ENCODE measurements around the gene KDM4E. TPM values are rescaled to one million over a fixed set of nuclear protein-coding genes. Genes with fewer than 3 reads are reported as not detected.

Gene KDM4E
- total and polyA plus RNA-seq, 10 of the 15 experiments (the other 5 are each of a cell fraction or from before 2014, with no cell fraction given): not detected

GRCh38 chr11:95042906-95043305 is 17.8 kb downstream of the KDM4E start:
- no peak overlapping the region for H3K27ac ChIP-seq (ENCODE audit: control insufficient read depth, insufficient read depth)
- H3K9me3 ChIP-seq (replicated peaks; ENCODE audit: control insufficient read depth, insufficient read depth, low read length): no peaks in the 10 kb centered on the region
- DNase-seq (ENCODE audit: low read depth, low spot score) (no peak), FAIRE-seq (no peak), ATAC-seq (no peak)
- no peaks in the 10 kb centered on the region for H3K36me3 ChIP-seq (ENCODE audit: control insufficient read depth in 2 of 2, insufficient read depth in 2 of 2, low read length in 1 of 2)
- no peaks in the 10 kb centered on the region for H4K20me1 ChIP-seq (ENCODE audit: control insufficient read depth, insufficient read depth)
- H3K4me2 ChIP-seq (ENCODE audit: control insufficient read depth, insufficient read depth): no peak overlapping the region
- ChIA-PET CTCF (no interaction called here), SMC1A (ENCODE audit: uncharacterized antibody, unreplicated experiment) (no interaction called here), POLR2A (no interaction called here), RAD21 (ENCODE audit: unreplicated experiment) (no interaction called here)
- in situ Hi-C loops (cut with MboI) (no loop called here), intact Hi-C loops (cut with micrococcal nuclease; ENCODE audit: unreplicated experiment) (no loop called here)
- 50% methylated on average over 3 of the region's 3 CpGs for WGBS (ENCODE audit: insufficient coverage, insufficient replicate concordance, low lambda C conversion rate, missing lambda C conversion rate)
- TF ChIP-seq IKZF2 (IDR thresholded peaks at IDR 0.05) (no peak), MTA2 (IDR thresholded peaks at IDR 0.05; ENCODE audit: low read depth) (no peak), NRF1 (conservative IDR thresholded peaks at IDR 0.05; ENCODE audit: low read depth, low read length) (no peak), SMAD1 (IDR thresholded peaks at IDR 0.05; ENCODE audit: low read depth, partially characterized antibody) (no peak), SRF (IDR thresholded peaks at IDR 0.05; ENCODE audit: low read depth in 2 of 2, low read length in 2 of 2) (no peak), SP1 (IDR thresholded peaks at IDR 0.05; ENCODE audit: low read depth, low read length) (no peak), BCL11A (IDR thresholded peaks at IDR 0.05; ENCODE audit: low read depth, low read length) (no peak), RCOR1 (conservative IDR thresholded peaks at IDR 0.05; ENCODE audit: low read depth, low read length) (no peak), POLR2AphosphoS2 (IDR thresholded peaks at IDR 0.05; ENCODE audit: low read depth, low read length) (no peak), TCF7 (IDR thresholded peaks at IDR 0.05; ENCODE audit: borderline replicate concordance) (no peak), ZNF384 (IDR thresholded peaks at IDR 0.05; ENCODE audit: borderline replicate concordance, low read depth, low read length) (no peak), YBX1 (IDR thresholded peaks at IDR 0.05) (no peak), KLF5 (IDR thresholded peaks at IDR 0.05; ENCODE audit: partially characterized antibody) (no peak), CHD1 (IDR thresholded peaks at IDR 0.05; ENCODE audit: low read depth, low read length) (no peak), IRF3 (IDR thresholded peaks at IDR 0.05) (no peak)
- TF ChIP-seq, protein P1, sequence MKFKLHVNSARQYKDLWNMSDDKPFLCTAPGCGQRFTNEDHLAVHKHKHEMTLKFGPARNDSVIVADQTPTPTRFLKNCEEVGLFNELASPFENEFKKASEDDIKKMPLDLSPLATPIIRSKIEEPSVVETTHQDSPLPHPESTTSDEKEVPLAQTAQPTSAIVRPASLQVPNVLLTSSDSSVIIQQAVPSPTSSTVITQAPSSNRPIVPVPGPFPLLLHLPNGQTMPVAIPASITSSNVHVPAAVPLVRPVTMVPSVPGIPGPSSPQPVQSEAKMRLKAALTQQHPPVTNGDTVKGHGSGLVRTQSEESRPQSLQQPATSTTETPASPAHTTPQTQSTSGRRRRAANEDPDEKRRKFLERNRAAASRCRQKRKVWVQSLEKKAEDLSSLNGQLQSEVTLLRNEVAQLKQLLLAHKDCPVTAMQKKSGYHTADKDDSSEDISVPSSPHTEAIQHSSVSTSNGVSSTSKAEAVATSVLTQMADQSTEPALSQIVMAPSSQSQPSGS (IDR thresholded peaks at IDR 0.05; ENCODE audit: low read length): no peak
- TF ChIP-seq, protein P2, sequence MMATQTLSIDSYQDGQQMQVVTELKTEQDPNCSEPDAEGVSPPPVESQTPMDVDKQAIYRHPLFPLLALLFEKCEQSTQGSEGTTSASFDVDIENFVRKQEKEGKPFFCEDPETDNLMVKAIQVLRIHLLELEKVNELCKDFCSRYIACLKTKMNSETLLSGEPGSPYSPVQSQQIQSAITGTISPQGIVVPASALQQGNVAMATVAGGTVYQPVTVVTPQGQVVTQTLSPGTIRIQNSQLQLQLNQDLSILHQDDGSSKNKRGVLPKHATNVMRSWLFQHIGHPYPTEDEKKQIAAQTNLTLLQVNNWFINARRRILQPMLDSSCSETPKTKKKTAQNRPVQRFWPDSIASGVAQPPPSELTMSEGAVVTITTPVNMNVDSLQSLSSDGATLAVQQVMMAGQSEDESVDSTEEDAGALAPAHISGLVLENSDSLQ (IDR thresholded peaks at IDR 0.05): no peak
- TF ChIP-seq, protein P3, sequence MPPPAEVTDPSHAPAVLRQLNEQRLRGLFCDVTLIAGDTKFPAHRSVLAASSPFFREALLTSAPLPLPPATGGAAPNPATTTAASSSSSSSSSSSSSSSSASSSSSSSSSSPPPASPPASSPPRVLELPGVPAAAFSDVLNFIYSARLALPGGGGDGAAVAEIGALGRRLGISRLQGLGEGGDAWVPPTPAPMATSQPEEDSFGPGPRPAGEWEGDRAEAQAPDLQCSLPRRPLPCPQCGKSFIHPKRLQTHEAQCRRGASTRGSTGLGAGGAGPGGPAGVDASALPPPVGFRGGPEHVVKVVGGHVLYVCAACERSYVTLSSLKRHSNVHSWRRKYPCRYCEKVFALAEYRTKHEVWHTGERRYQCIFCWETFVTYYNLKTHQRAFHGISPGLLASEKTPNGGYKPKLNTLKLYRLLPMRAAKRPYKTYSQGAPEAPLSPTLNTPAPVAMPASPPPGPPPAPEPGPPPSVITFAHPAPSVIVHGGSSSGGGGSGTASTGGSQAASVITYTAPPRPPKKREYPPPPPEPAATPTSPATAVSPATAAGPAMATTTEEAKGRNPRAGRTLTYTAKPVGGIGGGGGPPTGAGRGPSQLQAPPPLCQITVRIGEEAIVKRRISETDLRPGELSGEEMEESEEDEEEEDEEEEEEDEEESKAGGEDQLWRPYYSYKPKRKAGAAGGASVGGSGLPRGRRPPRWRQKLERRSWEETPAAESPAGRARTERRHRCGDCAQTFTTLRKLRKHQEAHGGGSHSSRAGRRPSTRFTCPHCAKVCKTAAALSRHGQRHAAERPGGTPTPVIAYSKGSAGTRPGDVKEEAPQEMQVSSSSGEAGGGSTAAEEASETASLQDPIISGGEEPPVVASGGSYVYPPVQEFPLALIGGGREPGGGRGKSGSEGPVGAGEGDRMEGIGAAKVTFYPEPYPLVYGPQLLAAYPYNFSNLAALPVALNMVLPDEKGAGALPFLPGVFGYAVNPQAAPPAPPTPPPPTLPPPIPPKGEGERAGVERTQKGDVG (CRISPR knock-in tag; IDR thresholded peaks at IDR 0.05): no peak
- TF ChIP-seq, protein P4, sequence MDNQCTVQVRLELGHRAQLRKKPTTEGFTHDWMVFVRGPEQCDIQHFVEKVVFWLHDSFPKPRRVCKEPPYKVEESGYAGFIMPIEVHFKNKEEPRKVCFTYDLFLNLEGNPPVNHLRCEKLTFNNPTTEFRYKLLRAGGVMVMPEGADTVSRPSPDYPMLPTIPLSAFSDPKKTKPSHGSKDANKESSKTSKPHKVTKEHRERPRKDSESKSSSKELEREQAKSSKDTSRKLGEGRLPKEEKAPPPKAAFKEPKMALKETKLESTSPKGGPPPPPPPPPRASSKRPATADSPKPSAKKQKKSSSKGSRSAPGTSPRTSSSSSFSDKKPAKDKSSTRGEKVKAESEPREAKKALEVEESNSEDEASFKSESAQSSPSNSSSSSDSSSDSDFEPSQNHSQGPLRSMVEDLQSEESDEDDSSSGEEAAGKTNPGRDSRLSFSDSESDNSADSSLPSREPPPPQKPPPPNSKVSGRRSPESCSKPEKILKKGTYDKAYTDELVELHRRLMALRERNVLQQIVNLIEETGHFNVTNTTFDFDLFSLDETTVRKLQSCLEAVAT (IDR thresholded peaks at IDR 0.05): no peak
- peaks cover 0 to 3% of the 10 kb centered on the region in 2 experiments; a peak in 3 of 4 replicates for H3K27me3 ChIP-seq (replicated peaks in 1 of 2; ENCODE audit: control insufficient read depth in 2 of 2, insufficient read depth in 2 of 2, low read length in 1 of 2)
- no peak overlapping the region for H3K9ac ChIP-seq (ENCODE audit: control insufficient read depth, insufficient read depth, low read length)
- no peaks in the 10 kb centered on the region for H3K4me1 ChIP-seq (ENCODE audit: control insufficient read depth, insufficient read depth, low read length)
- no peak overlapping the region for H2AFZ ChIP-seq (ENCODE audit: control insufficient read depth, low read depth, low read length)
- no peak overlapping the region for H3K4me3 ChIP-seq
- no peaks in the 10 kb centered on the region for H3K79me2 ChIP-seq (ENCODE audit: control insufficient read depth, insufficient read depth, low read length)
- no TSS peak for BruUV-seq (replicated peaks)

All from GM12878 (cell line).